HG02642 (cell line): Measurements from ENCODE around the gene ARSB.
"Not testable (repeated sequence)": the region's sequence is repeated elsewhere in the genome, so short reads cannot be mapped to it uniquely, and the experiment has no call there.

ENCODE experiments used
- ATAC-seq: cut with Tn5 transposase; IDR thresholded peaks from one replicate; pipeline ENCODE4 v1.9.1; 2021; ENCODE audit warnings: mild to moderate bottlenecking; ENCODE audit not compliant: unreplicated experiment, poor library complexity

Gene ARSB

DNA sequence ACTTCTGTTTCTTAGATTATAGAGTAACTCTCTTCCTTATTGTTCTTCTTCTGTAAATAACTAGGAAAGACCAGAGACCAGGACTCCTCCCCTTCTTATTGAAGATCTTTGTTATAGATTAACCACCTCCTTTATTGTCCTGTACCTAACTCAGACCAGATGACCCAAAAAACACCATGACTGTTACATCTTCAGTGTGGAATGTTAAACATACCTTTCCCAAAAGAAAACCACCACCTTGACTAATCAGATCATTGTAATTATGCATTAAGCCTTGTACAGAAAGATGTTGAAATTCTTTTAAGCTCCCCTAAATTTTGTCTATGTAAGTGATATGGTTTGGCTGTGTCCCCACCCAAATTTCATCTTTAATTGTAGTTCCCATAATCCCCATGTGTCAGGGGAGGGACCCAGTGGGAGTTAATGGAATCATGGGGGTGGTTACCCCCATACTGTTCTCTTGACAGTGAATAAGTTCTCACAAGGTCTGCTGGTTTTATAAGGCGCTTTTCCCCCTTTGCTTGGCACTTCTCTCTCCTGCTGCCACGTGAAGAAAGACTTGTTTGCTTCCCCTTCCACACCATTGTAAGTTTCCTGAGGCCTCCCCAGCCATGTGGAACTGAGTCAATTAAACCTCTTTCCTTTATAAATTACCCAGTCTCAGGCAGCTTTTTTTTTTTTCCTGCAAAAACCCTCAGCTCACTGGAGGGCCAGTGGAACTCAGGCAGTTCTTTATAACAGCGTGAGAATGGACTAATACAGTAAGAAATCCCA is 26.3 kb downstream of the ARSB start:
- ATAC-seq: no peak

DNA sequence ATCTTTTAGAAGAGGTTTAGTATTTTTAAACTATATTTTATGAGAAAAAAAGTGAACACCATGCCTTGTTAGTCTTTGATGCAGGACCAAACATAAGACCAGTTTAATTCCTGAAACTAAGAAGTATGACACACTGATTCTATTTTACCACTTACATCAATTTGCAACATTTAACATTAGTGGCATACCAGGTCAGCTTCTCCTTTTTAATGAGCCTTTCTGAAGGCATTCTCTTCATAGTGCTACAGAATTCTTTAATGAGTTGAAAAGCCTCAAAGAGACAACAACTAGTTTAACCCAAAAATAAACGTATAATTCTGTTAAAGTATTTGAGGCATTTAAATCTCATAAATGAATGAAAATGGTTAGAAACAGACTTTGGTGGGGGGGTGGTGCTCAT is 28.2 kb downstream of the ARSB start:
- no peak for ATAC-seq

DNA sequence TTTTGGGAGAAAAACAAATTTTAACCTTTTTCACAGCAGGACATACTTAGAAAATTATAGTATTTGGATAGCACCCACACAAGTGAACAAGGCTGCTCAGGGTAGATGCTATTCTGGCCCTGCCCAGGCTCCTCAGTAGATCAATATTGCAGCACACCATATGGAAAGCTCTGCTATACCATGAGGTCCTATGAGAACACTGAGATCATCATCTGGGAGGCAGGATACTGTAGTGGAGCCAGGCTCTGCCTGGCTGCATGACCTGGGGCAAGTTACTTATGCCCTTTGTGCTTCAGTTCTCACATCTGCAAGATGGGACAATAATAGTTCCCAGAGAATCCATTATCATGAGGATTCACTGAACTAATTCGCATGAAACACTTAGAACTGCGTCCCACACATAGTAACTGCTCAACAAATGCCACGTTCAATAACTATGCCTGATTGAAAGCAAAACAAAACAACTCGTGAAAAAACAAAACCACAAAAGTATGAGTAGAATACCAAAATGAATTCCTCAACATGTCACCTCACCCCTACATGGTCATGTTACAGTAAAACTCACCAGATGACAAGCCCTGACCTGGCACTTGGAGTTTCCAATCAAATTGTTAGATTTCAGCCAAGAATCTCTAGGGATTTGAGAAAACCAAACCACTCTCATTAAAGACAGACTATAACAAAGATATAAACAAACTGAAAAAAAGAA is 31.9 kb downstream of the ARSB start:
- ATAC-seq: no peak

DNA sequence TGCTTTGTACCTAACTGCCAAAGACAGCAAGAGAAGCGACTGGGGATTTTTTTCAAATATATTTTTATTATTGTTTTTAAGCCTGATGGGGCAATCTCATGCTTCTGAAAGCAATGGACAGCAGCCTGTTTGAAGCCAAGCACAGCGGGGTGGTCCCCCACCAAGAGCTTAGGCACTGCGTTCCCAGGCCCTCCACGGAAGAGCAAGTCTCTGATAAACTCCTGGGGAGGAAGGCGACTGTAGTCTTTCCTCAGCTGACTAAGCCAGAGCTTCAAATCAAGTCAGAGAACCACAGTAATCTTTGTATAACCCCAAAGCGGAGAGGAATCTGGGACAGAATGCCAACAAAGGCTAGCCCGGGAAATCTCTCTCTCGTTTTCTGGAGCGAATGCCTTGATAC is 54.4 kb downstream of the ARSB start:
- no peak for ATAC-seq

DNA sequence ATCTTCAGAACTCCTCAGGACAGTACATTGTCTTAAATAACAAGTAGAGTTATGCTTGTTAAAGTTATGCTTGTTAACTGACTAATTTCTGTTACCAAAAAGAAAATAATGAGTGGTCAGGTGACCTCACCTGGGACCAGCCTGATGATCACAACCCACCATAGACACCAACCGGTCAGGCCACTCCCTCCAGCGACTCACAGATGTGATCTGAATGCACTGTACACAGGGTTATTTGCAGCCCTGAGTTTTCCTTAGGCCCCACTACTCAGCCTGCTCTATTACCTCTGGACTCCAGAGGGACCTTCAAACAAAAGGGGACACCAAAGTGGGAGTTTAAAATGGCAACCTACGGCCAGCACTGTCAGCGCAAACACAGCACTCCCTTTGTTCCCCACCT is 55.3 kb downstream of the ARSB start:
- ATAC-seq: no peak

DNA sequence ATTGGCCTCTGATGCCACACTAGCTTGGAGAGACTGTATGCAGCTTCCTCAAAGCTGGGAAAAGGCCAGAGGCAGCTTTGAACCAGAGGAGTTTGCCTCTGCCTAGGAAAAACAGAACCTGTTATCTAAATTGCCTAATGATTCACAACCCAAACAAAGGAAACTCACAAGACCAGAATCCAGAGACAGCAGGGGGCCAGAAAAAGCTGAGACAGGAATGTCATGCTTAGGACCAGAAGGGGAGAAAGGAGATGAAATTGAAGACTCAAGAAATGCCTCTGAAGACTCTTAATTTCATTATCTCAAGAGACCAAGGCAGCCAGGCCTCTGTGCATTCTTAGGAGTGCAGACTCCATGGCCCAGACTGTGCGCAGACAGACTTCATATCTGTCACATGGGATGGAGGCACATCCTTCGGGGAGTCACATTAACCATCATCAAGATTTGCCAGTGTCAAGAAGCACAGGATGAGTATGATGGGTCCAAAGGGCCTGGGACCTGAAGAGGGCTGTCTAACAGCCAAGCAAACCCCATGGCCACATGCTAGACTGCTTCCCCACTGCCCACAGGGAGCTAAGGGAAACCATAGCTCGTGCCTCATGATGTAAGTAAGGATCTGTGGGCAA is 57.3 kb downstream of the ARSB start:
- ATAC-seq: no peak

DNA sequence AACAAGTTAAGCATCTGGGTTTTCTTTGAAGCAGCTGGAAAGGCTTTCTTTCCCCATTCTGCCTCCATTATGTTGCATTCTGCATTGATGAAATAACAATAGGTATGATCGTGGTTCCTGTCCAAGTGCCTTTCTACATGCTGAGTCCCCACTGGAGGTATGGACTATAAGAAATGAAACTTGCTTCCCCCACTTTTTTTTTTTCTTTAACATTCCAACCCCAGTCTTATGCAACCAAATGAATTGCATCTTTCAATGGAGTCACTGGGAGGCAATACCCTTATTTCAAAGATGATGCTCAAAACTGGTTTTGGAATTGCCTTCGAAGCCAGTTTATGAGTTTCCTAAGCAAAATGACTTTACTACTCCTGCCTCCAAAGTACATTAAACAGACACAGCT is 58.9 kb downstream of the ARSB start:
- no peak for ATAC-seq

DNA sequence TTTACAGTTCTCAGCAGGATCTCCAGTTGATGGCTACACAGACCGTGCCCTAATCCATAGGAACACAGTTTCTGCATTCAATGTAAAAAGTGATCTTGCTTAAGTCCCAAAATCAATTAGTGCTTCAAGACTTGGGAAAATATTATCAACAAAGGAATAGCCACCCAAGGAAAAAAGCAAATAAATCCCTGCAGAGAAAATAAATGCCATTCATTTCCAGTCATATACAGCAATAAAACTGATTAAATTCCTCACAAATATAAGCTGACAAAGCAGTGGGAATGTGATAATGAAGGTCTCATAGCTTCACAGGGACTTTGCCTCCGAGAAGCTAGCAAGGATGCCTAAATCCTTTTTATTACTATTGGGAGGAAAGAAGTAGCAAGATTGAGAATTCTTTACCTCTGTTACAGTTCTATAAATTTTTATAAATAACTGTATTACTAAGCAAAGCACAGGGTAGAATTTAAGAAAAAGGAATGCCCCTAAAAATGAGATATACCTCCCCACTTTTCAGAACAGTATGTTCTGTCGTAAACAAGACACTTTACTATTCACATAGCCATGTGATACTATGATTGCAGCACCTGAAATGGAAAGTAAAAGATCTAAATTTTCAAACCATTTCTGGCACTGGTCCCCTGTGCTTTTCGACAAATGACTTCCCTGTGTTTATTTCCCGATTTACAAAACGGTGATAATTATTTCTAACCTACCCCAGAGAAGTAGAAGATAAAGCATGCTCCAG is 59.8 kb downstream of the ARSB start:
- ATAC-seq: no peak

DNA sequence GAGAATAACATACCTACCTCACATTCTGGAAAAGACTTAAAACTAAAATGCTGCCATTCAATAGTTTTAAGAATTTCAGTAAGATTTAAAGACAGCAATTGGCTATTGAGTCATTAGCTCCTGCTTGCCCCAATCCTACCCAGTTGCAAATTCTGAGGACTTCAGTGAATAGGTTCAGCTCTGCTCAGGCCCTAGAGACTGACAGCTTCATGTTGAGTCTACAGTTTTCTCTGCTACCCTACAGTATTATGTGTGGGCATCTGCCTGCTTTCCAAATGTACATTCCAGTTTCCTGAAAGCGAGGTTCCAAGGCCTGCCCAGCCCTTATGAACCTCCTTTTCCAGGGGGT is 61.5 kb downstream of the ARSB start:
- ATAC-seq: peak; percentile 24

DNA sequence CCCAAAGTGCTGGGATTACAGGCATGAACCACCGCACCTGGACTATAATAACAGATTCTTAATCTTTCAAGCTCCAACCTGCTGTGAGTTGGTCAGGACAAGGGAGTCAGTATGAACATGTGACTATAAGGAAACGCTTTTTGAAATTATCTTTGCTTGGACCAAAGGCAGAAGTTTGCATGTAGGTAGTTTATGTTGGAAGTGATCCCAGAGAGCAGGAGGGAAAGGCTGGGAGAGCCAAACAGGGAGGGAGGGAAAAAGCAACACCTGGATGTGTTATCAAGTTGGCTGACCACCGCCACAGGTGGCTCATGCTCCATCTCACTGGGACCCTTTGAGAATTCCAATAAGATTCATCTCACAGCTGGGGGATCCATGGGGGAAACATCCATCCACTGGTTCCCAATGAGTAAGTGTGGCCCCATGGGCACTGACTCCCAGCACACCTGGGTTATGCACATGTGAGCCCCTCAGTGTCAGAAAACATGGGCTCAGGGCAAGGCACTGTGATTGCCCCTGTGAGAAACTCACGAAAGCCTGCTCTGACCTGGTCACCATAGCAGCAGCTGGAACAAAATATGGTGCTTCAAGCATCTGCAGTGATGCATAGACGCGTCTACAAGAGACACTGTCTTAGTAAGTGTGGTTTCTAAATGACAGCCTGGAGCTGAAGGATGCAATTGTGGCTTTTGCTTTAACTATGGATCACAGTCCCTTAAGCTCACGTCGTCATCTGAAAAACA is 62.1 kb downstream of the ARSB start:
- ATAC-seq: peak; percentile 61

DNA sequence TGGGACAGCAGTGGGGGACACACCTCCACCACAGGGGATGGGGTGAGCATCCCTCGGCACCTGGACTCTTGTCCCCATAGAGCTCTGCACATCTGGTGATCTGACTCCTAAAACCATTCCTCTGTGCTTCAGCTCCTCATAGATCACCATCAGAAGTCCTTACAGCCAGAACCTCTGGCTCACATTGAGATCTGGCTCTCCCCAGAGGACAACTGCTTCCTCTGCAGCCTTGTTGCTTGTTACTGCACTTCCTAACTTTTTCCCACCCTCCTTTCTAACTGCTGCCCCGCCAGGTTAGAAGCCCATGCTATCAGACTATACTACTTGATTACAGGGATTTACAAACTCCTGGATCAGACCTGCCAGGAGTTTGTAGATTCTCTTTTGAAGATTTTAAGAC is 64.5 kb downstream of the ARSB start:
- no peak for ATAC-seq

DNA sequence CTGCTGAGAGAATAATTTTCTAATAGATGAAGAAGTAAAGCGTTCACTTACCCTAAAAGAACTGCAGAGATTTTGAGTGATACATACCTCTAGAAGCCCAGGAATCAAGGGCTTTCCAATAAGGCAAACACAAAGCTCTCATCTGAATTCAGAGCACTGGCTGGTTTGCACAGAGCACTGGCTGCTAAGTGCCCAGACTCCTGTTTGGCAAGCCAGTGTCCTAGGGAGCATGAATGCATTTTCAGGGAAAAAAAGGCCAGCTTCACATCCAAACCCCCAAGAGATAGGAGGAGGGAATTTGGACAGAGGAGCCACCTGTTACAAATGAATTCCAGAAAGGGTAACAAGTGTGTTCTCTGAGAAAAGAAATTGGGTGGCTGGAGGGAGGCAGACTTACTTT is 65.3 kb downstream of the ARSB start:
- no peak for ATAC-seq

DNA sequence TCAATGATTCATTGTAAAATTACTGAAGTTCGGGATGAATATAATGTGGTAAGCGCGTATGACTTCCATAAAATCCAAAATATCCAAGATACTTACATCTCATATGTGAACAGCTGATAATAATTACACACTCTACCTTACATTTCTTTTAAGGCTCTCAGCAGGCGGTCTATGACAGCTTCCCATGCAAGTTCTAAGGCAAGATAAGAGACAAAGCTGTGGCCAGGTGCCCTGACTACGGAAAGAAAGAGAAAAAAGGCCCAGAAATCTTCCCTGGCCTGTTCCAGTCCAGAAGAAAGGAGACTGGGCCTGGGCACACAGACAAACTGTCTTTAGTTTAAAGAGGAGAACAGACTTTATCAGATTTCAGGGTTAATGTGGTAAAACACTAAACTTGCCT is 69.1 kb downstream of the ARSB start:
- no peak for ATAC-seq

DNA sequence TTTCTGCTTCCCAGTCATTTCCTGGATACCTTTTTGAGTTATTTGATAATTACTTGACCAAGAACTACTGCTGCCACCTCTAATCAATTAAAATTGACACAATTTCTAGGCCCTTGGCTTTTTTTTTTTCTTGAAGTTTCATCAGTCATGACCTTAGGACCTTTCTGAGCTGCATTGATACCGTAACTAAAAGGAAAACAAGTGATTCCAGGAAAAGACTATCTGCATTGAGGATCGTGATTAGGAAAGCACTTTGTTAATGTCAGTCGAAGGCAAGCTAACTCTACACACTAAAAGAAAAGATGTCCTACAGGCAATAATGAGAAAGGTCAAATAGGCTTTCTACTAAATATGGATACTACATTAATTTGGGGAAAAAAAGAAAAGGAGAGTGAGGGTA is 69.9 kb downstream of the ARSB start:
- ATAC-seq: no peak

DNA sequence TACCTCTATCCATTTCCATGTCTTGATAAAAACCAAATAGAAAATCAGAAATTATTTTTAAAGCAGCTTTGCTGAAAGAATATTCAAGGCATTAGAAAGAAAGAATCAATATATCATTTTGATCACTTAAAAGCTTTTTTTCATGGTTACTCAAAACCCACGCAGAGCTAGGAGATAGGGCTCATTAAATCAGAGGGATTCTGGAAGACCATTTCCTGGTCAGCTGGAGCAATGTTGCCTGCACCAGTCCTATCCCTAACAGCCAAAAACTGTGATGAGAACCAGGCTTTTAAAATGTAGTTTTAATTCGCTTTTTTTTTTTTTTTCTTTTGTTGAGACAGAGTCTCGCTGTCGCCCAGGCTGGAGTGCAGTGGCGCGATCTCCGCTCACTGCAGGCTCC is 72.3 kb downstream of the ARSB start:
- ATAC-seq: no peak

DNA sequence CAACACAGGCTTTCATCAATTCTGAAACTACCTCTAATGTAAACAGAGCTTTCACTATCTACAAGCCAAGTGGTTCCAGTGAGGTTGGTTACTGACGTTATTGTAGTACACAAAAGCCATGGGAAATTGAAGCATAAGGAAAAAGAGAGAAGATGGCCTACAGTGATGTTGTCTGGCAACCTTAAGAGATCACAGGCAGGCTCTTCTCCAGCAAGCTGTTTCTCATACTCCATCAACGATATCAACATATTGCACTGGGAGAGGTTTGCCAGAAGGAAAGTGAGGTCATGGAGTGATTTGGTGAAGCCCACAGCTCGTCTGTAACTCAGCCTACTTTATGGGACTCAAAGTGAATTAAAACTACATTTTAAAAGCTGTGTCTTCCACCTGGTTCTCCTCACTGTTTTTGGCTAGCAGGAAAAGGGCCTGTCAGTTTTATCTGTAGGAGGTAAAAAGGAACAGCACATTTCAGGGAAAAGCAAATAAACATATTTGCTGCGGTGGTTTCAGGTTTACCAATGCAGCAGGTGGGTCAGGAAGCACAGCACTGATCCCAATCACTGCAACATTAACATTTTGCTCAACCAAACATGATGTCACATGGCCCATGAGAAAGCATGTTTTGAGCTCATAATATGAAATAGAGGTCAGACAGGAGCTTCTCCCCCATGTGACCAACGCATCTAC is 72.9 kb downstream of the ARSB start:
- ATAC-seq: no peak

DNA sequence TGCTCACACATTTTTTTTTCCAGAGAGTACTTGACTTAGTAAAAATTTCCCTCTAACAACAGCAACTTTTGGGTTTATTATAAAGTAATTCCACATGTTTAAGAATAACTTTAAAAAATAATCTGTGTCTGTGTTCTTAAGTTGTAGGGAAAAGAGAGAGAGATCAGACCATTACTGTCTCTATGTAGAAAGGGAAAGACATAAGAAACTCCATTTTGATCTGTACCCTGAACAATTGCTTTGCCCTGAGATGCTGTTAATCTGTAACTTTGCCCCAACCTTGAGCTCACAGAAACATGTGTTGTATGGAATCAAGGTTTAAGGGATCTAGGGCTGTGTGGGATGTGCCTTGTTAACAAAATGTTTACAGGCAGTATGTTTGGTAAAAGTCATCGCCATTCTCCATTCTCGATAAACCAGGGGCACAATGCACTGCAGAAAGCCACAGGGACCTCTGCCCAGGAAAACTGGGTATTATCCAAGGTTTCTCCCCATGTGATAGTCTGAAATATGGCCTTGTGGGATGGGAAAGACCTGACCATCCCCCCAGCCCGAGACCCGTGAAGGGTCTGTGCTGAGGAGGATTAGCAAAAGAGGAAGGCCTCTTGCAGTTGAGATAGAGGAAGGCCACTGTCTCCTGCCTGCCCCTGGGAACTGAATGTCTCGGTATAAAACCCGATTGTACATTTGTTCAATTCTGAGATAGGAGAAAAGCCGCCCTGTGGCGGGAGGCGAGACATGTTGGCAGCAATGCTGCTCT is 75.7 kb downstream of the ARSB start:
- ATAC-seq: not testable (repeated sequence)

DNA sequence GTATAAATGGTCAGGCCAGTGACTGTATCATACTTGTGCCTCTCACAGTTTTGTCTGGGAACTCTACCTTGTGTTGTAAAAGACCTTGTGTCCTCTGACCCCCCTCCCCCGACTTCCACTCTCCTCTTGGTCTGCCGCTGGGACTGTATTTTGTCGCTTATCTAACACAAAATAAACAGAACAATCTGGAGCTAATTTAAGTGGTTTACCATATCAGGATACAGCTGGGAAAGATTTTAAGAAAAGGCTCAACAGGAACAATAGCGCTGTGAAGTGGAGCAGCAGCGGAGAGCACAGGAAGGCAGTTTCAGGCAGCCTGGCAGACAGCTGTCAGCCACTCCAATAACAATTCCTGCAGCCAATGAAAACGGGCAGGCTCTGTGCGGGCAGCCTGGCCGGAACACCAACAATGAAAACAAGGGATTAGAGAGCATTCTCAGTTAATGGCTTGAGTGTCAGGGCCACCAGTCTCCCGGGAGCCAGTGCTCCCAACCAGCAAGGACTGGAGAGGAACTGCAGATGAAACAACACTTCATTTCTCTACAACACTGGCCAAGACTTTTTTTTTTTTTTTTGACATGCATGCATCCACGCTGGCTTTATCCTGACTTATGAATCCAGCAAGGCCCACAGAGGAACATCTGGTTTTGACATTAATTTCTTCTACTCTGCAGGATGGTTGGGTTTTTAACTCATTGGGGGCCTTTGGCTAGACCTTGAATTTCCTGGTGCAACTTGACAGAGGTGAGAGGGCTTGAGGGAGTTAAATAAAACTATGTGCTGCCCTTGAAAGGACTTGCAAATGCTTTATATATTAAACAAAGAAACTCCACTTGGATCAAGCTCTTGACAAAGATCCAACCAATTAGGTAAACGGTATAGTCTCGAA is 76.7 kb downstream of the ARSB start:
- no peak for ATAC-seq
